NCI-H1417 treated with DMSO at 0.1 percent for 48 hours (cell line): Measurements from ENCODE around the gene RIPK4.

Experiments used
- DNase-seq: peaks from one replicate; lab custom pipeline; 2025; lab: John Stamatoyannopoulos, UW

RIPK4 gene

DNA sequence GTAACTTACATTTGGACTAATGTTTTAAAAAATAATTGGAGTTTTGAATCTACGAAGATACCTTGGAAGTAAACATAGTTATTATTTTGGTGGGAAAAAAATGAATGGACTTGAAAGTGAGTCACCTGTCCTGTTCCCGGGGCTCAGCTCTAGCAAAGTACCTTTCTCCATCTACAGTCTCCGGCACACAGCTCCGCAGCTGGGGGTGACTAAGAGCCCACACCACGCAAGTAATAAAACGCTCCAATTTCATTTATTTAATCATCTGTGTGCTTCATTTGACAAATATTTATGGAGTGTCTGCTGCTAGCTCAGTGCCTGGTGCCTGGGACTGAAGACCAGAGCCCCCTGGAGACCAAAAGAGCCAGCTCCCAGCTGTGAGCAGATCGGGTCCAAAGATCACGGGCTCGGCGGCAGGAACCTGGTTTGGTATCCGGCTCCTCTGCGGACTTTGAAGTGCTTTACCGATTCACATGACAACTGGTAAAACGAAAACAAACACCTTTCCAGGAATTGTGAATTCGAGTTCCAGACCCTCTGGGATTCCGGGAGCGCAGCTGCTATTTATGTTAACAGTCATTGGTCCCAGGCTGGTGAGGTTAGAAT, 1.7 kb upstream of the RIPK4 start:
- no peak for DNase-seq

DNA sequence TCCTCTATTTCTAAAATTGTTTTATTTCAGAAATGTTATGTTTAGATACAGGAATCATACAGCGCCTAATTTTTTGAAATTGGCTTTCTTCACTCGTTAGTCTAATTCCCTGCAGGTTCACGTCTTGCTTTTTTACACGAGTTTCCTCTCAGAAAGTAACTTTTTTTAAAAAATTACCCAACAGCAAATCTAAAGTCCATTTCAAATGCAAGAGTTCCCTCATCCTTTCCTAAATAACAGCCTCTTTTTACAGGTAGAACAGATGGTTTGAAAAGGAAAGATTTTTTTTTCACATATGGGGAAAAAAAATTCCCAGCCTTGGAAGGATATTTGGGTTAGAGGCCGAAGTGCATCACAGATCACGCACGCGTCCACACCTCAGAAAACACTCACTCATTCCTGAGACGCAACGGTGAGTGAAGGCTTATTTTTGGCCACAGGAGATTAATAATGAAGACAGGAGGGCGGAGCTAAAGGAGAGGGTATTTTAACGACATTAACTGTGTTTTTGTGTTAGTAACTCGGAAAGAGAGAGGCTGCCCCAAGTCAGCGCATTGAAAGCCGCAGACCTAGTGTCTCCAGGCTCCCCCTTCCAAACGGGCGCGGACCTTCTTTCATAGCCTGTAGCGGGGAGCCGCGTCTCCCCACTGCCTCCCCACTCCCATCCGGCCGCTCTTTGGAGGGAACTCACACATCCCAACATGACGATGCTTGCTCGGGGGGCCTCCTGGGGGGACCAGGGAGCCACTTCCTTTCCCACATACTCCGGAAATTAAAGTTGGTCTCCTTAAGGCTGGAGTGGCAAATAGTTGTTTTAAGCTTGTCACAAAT, 969 bp upstream of the RIPK4 start:
- no peak for DNase-seq

DNA sequence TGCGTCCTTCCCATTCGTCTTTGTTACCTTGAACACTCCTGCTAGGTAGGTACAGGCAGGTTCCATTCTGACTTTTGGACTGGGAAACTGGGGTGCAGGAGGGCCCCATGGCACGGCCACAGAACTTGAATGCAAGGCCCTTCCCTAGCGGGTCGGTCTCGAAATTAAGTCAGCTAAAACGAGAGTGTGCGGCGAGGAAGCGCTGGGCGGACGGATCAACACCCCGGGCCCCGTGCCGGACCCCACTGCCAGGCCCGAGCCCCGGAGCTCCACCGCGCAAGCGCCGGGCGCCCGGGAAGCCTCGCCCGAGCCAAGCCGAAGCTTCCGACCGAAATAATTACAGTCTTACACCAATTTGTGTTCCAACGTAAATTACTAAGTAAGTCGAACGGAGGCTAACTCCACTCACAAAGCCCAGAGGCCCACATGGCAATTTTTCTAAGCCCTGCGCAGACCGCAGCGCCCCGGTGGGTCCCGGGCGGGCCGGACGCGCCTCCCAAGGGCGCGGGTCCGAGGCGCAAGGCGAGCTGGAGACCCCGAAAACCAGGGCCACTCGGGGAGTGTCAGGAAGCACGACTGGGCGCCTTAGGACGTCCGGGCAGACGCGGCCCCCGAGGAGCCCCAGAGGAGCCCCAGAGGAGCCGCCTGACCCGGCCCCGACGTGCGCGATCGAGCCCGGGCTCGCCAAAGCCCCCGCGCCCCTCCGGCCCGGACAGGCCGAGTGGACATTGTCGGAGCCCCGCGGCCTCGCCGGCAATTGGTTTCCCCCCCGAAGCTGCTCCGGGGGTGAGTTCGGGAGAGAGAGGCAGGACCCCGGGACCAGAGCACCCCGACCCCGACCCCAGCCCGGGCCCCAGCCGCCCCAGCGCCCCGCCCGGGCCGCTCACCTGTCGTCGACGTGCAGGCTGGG, 624 bp downstream of the RIPK4 start:
- no peak for DNase-seq

DNA sequence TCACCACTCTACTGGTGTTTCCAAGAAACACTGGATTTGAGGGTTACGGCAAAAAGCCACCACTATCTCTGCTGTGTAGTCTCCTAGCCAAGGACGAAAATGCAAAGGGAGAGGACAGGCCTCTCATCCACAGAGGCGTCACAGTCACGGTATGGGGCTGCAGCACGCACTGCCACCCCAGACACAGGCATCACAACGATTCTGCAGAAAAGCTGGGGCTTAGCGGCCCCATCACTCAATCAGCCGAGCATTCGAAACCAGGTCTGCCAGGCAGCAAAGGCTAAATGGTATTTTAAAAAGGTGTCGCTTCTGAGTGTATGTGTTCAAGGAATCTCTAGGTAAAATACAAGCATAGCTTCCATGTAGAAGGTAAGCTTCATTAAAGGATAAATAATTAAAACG, 1.4 kb downstream of the RIPK4 start:
- DNase-seq: no peak

DNA sequence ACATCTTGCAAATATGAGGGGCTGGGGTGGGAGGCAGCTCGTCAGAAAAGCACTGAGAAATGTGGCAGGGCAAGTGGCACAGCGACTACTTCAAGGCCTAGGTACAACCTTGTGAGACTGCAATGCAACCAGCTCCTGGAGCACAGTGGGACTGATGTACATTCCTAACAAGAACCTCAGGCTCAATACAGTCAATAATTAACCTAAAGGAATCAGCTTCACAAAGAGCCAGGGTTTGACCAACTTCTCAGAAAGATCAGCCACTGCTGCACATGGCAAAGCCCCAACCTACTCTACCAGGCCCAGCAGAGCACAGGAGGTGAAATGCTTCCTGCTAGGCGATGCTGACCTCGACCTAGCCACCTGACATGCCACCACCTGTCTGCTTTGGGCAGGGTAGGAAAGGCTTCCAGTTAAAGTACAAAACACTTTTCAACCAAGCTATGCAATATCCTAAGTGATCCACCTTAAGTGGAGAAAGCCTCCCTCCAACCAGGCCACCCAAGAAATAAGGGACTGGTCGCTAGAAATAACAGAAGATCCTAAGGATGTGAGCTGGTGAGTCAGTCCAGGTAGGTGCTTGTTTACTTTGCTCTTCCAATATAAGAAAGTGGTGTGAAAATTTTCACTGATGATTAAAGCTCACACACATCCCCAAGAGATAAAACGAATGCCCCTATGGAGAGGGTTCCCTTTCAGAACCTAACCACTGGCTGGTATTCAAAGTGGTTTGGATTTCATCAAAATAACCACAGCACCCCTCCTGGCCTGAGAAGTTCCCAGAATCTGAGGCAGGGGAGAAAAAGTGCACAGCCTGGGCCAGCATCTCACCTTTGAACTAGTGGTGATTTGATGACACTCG, 2.1 kb downstream of the RIPK4 start:
- no peak for DNase-seq

DNA sequence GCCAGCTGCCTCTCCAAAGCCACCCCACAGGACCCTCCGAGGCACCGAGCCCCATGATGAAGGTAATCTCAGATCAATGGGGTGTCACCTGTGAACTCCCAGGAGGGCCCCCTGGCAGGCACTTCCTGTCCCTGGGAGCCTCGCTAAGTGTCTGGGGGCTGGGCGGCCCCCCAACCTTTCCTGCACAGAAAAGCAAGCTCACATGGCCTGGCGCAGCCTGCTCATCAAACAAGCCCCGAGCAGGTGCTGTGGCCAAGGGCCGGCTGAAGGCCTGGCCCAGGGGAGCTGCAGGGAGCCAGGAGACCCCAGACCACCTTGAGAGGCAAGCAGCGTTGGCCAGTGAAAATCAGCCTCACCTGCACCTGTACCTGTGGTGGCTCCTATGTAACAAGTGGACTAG, 2.9 kb downstream of the RIPK4 start:
- no peak for DNase-seq

DNA sequence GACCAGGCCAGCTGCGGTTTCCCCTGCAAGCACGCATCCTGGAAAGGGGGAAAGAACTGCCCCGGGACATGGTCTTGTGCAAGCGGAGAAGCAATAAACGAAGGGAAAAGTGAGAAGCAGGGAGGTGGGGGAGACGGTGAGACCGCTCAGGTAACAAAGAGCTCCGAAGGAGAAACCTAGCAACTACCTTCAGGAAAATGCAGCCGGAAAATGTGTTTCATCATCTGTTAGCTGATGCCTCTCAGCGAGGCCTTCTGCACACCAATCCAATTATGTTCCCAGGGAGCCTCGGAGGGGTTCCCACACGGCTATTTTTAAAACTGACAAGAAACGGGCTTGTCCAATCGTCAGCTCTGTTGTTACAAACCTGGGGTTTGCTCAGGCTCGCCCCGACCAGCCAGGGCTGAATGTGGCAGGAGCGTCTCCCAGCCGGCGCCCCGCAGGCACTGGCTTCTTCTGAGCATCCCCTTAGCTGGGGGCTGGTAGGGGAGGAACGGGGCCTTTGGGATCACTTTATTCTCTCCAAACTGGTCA, 3.4 kb downstream of the RIPK4 start:
- peak; percentile 67 for DNase-seq

DNA sequence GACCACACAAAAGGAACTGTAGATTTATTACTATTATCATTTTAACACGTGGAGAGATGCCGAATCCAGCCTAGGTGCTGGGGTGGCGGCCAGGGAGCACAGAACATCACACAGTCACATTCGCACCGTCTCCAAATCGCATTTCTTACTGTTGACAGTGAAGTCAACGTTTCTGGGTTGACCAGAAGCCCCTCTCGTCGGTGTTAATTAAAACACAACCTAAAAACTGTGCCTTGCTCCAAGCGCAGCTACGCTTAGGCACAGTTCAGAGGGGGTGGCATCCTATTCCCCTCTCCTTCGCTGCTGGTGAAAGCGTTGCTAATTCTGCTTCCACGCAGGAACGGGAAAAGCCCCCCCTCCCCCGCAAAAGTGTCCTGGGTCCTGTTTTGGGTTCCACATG, 4.1 kb downstream of the RIPK4 start:
- DNase-seq: no peak

DNA sequence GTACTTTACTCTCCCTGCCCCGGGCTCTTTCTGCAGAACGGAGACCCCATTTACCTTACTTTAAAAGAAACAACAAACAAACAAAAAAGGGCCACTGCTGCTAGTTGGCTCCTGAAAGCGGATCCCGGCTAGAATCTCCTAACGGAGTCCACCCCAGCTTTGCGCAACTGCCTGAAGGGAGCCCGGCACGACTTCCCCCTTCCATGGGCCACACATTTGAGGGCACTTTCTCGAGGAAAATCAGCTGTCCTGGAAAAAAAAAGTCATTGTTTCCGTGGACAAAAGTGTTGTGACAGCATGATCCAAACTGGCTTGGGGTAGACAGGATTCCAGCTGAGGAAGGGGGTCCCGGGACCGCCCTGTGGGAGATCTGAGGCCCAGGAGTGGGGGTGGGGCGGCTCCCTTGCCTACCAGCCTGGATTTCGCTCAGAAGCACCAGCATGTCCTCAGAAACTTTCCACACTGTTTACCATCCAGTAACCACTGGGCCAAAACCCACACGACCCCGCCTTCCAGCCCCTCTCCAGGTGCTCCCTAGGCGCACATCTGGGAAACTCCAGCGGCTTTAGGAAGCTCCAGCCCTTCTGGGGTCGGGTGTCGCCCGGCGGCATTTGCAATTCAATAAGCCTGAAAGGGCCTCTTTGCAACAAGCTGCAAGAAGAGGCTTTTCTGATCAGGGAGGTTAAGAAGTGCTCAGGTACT, 4.8 kb downstream of the RIPK4 start:
- no peak for DNase-seq

DNA sequence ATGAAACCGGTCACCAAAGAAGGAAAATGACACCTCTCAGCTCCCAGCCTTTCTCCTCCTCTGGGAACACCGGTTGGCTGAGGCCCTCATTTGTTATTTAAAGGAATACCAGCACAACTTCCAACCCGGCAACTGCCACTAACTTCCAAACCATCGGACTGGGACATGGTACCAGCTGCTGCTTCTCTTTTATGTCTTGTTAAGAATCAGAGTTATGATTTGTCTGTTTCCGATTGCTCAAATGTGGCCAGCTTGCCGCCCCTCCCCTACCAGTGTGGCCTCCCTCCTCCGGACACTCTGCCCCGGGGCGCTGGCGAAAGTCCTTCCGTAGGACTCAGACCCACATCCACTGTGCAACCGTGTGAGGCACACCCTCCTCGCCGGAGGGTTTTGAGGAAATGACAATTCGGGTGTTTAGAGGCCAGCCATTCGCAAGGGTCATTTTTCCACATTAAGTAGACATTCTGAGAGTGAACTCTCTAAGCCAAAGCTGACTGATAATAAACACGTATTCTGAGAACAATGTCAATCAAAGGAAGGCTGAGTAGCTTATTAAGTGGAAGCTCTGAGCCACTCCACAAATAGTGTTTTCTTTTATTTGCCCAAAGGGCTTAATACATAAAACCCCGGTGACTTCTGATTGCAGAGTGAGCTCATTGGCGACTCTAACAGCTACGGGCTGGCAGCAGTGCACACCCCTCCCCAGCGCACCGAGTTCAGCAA, 5.5 kb downstream of the RIPK4 start:
- DNase-seq: peak; percentile 37

DNA sequence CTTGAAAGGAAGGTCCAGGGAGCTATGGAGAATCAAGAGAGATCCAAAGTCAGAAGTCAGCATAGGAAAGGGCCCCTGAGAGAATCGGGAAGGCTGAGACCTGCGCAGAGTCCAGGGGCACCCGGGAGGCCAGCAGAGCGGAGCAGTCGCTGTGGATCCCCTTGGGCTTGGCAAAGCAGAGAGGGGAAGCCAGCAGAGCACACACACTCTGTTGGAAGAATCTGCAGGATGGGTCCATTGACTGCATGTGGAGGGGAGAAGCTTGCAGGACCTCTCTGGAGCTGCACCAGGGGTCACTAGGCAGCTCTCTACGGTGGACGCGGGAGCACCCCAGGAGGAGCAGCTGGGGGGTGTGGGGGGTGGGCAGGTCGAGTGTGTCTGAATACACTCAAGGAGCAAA, 6.4 kb downstream of the RIPK4 start:
- no peak for DNase-seq

DNA sequence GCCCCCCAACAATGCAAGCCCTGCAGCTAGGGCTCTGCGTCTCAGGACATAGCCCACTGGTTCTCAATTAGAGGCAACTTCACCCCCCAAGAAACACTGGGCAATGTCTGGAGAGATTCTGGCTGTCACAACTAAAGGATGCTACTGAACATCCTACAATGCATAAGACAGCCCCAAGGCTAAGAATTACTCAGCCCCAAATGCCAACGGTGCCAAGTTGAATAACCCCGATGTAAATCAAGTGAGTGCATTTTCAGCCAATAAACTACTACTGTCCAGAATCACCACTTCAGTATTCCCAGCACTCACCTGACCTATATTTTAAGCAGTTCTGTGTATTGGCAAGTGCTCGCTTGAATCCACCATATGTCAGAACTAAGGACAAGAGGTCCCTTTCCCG, 6.9 kb downstream of the RIPK4 start:
- no peak for DNase-seq

DNA sequence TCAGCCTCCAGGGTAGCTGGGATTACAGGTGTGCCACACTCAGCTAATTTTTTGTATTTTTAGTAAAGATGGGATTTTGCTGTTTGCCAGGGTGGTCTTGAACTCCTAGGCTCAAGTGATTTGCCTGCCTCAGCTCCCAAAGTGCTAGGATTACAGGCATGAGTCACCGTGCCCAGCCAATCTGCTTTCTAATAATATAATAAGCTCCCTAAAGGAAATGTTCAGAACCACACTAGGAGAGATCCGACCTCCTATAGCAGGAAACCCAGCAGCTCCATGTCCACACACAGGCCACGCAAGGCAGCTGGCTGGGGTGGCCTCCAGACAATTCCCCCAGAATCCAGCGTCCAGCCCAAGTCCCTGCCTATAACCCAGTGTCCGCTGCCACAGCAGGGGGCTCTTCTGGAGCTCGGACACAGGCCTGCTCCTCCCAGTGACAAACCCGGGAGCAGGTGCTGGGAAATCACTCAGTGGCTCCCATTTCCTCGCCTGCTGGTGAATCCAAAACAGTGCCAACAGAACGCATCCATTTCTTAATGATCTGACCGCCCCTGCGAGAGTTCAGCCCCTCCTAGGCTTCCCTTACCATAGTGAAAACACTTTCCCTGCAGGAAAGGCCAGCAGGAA, 7.5 kb downstream of the RIPK4 start:
- no peak for DNase-seq

DNA sequence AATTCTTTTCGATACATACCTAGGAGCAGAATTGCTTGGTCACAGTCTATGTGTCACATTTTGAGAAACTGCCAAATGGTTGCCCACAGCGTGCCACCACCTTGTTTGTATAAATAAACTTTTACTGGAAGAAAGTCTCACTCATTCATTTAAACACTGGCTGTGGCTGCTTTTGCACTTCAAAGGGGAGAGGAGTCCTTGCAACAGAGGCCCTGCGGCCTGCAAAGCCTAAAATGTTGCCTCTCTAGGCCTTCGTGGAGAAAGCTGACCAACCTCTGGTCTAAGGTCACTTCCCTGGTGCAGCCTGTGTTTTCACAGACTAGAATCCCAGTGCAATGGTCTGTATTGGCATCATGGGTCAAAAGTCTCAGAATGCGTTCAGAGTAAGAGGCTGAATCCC, 8.3 kb downstream of the RIPK4 start:
- no peak for DNase-seq

DNA sequence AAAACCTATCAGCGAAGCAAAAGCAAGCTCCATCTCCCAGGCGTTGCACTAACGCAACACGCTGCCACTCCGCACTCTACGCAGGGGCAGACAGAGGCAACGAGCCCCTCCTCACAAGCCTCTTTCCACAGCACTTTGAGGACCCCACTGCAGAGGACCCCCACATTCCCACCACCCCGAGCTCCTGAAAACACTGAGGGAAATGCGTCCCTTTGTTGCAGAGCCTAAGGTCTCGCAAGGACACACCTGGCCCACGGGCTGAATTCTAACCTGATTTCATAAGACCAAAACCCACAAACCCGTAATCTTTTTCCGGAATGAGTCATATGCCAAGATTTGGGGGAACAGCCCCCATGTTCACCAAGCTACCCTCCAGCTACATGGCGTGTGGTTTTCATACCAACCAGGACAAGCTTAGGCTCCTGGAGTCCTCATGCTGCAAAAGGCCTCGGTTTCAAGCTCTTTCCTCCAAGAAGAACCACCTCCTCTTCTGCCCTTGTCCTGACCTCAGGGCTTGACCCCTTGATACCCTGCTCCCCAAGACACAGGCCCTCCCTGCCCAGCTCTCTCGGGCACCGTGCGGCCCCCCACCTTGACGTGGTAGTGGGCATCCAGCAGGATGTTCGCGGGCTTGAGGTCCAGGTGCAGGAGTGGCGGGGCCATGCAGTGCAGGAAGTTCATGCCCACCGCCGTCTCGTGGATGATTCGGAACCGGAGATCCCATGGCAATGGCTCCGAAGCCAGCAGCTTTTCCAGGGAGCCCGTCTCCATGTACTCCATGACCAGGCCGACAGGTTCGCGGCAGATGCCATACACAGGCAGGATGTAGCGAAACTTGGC, 10.7 kb downstream of the RIPK4 start:
- DNase-seq: no peak

DNA sequence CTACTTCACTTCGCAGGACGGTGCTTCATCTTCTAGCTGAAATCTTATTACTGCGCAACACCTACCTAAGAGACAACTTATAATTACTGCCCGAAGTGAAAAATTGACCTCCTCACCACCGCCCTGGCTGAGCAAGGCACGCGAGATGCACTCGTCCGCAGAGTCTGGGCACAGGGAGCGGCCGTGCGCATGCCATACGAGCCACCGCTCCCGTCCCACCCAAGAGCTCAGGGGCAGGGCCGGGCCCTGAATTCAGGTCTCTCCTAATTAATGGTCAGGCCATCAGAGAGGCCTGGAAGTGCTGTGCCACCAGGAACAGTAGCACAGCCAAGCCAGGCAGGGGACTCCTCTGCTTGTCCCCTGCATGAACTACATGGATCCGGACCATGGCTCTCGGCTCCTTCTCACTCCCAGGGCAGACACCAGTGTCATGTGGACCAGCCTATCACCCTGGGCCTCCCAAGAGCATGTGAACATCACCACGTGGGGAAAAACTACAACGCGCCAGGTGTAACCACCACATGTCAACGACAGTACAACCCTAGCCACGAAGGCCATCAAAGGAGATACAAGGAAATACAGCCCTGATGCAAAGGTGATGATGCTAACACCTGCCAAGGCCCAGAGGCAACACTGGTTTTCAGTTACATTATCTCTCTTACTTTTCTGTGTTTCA, 11.5 kb downstream of the RIPK4 start:
- DNase-seq: no peak

DNA sequence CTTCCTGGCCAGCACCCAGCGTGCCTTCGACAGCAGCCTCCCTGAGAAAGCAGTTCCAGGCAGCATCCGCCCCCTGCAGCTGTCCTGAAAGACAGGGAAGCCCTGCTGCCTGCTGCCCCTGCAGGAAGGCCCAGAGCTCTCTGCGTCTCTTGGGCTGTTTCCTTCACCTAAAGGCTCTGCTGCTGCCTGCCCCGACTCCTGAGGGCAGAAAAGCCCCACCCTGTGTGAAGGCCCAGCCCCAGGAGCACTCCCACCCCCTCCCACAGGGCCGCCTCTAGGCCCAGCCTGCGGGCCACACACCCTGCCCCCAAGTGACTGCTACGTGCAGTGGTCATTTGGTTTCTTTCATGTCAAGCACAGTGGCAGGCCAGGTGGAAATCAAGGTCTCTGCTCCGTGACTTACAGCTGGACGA, 12.4 kb downstream of the RIPK4 start:
- DNase-seq: no peak
